ENCODE results near the gene KIF2C.

KIF2C gene

GRCh38 chr1:44786841-44787426 lies 47.3 kb downstream of the KIF2C start:
- peak overlapping the region; percentile 79 to 80 for H3K27ac ChIP-seq
- H3K4me3 ChIP-seq = peak overlapping the region; percentile 54 to 70
- DNase-seq = no peak
- TF ChIP-seq, protein P1, sequence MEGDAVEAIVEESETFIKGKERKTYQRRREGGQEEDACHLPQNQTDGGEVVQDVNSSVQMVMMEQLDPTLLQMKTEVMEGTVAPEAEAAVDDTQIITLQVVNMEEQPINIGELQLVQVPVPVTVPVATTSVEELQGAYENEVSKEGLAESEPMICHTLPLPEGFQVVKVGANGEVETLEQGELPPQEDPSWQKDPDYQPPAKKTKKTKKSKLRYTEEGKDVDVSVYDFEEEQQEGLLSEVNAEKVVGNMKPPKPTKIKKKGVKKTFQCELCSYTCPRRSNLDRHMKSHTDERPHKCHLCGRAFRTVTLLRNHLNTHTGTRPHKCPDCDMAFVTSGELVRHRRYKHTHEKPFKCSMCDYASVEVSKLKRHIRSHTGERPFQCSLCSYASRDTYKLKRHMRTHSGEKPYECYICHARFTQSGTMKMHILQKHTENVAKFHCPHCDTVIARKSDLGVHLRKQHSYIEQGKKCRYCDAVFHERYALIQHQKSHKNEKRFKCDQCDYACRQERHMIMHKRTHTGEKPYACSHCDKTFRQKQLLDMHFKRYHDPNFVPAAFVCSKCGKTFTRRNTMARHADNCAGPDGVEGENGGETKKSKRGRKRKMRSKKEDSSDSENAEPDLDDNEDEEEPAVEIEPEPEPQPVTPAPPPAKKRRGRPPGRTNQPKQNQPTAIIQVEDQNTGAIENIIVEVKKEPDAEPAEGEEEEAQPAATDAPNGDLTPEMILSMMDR (IDR thresholded peaks at IDR 0.05) = no peak
- no peaks in the 10 kb centered on the region for H3K27me3 ChIP-seq
- no peaks in the 10 kb centered on the region for H3K36me3 ChIP-seq
- H3K4me1 ChIP-seq = peaks cover 0 to 34% (median 26%) of the 10 kb centered on the region in 4 donors
- no peaks in the 10 kb centered on the region for H3K9me3 ChIP-seq
- intact Hi-C loops (cut with DNase I; ENCODE audit: low total_unique reads) = loop anchor here (5.0 to 10.0 kb wide), 2 partner anchors 225 to 518 kb away; partner anchors contain the start of genes HECTD3 and UROD

DNA sequence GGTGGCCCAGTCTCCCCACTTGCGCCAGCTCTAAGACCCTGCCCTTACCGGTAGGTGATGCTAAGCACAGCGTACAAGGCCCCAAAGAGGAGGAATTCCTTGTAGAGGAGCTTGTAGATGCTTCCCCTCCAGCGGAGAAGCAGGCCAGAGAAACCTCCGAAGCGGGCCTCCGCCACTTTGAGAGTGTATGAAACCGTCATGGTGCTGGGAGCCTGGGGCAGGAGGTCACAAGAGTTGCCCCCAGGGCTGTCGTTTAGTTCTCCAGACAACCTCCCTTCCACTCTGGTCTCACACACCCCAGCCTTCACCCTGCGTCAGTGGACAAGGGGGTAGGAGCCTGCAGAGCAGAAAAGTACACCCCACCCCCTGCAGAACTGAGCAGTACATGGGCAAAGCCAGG lies 47.9 kb downstream of the KIF2C start:
- intact Hi-C loops (cut with DNase I; ENCODE audit: low total_unique reads) = loop anchor here (5.0 to 10.0 kb wide), 2 partner anchors 225 to 517 kb away; partner anchors contain the start of genes HECTD3 and UROD
- Histone ChIP-seq H3K36me3 (no peaks in the 10 kb centered on the region), H3K9me3 (no peaks in the 10 kb centered on the region), H3K27me3 (no peaks in the 10 kb centered on the region), H3K4me3 (no peak overlapping the region), H3K4me1 (peaks cover 0 to 34% (median 26%) of the 10 kb centered on the region in 4 donors), H3K27ac (no peak overlapping the region)
- TF ChIP-seq, protein P1 (IDR thresholded peaks at IDR 0.05) = no peak
- no peak for DNase-seq

- no peak within 1 kb of the TSS for H3K4me3 ChIP-seq
- intact Hi-C loops (cut with DNase I; ENCODE audit: low total_unique reads) = loop anchor here (5.0 to 10.0 kb wide), 2 partner anchors 224 to 517 kb away; partner anchors contain the start of genes HECTD3 and UROD
- H3K27me3 ChIP-seq = no peaks in the 10 kb centered on the region
- no peaks in the 10 kb centered on the region for H3K36me3 ChIP-seq
- no peaks in the 10 kb centered on the region for H3K9me3 ChIP-seq
- peaks cover 0 to 34% (median 26%) of the 10 kb centered on the region in 4 donors for H3K4me1 ChIP-seq
- no peak for DNase-seq
- TF ChIP-seq, protein P1 (IDR thresholded peaks at IDR 0.05) = no peak
- H3K27ac ChIP-seq = peak within 1 kb of the TSS in 1 of 2 donors; percentile 79
These were observed 48.7 kb downstream of the KIF2C start, which contains the start of gene BEST4 for GRCh38 chr1:44788120-44788860. TSS of gene BEST4 (minus strand) at chr1:44788170. CDS start at chr1:44787705, 465 bp downstream.

GRCh38 chr1:44790968-44791801 lies 51.5 kb downstream of the KIF2C start:
- intact Hi-C loops (cut with DNase I; ENCODE audit: low total_unique reads) = no loop called here
- DNase-seq = no peak

More at GRCh38 chr1:44790968-44791801, 51.5 kb downstream of the KIF2C start:
- H3K27me3 ChIP-seq = no peaks in the 10 kb centered on the region
- H3K36me3 ChIP-seq = no peaks in the 10 kb centered on the region
- peaks cover 0 to 7% (median 5%) of the 10 kb centered on the region in 4 donors for H3K4me1 ChIP-seq
- TF ChIP-seq, protein P1 (IDR thresholded peaks at IDR 0.05) = no peak
- no peaks in the 10 kb centered on the region for H3K9me3 ChIP-seq
- no peak overlapping the region for H3K4me3 ChIP-seq
- H3K27ac ChIP-seq = no peak overlapping the region
